K562 (cell line): ENCODE measurements around the gene PODNL1. TPM values are rescaled to one million over a fixed set of nuclear protein-coding genes. Genes with fewer than 3 reads are reported as not detected.

Source experiments
- ATAC-seq: fragments of 200-7000 bp; cut with Tn5 transposase; 3 replicates; pipeline ENCODE4 v1.9.1; 2020; ENCODE audit warnings: moderate library complexity
- BruUV-seq: library from RNA; stranded (reverse); fragments of 400-500 nt; replicated peaks from 2 replicates; lab custom pipeline; 2021; lab: Mats Ljungman, UMichigan
- CTCF ChIA-PET: fragments of 300-600 bp; formaldehyde crosslinking; extraction: SDS; loops from one replicate; lab custom pipeline; 2021; ENCODE audit warnings: low intra/inter-chr PET ratio; lab: Yijun Ruan, JAX
- POLR2A ChIA-PET: fragments of 300-600, 350-650 bp; sonication (Branson Sonifier 250); formaldehyde crosslinking; extraction: SDS; loops from one replicate; lab custom pipeline; 2021; ENCODE audit warnings: antibody characterized with exemption, inconsistent platforms; lab: Yijun Ruan, JAX
- DNase-seq, 4 experiments: peaks; one replicate each; pipeline versions ENCODE4 v3.0.0 to v3.0.0-alpha.2; 2011 to 2018; ENCODE audit warnings: low spot score in 3 of 4, mixed read lengths in 3 of 4; ENCODE audit errors: extremely low read depth in 1 of 4
- FAIRE-seq: peaks from 2 replicates; lab custom pipeline; 2011; peaks lifted over from hg19 to GRCh38; lab: Jason Lieb, UNC
- H2AFZ ChIP-seq: 2 replicates; pipeline ENCODE4 v1.6.0; 2011; ENCODE audit warnings: low read depth, low read length, control low read depth, inconsistent platforms
- H3K27ac ChIP-seq: fragments of 200-600 bp; 3 replicates; pipeline ENCODE4 v1.8.0; 2011; ENCODE audit warnings: low read depth, mild to moderate bottlenecking, control low read depth, inconsistent platforms, low read length, moderate library complexity, mixed read lengths; ENCODE audit errors: extremely low read depth
- H3K27me3 ChIP-seq, 2 experiments: fragments of 300-600 bp in 1 of 2; 2 replicates in 1 of 2; 3 replicates in 1 of 2; pipeline versions ENCODE4 v1.6.0 to v1.8.0; 2011; ENCODE audit warnings: inconsistent platforms in 2 of 2, low read length in 2 of 2, mild to moderate bottlenecking in 1 of 2, mixed read lengths in 1 of 2, moderate library complexity in 1 of 2; ENCODE audit not compliant: control insufficient read depth in 2 of 2, insufficient read depth in 2 of 2
- H3K36me3 ChIP-seq: fragments of 300-600 bp; 3 replicates; pipeline ENCODE4 v1.8.0; 2011; ENCODE audit warnings: mild to moderate bottlenecking, low read length, inconsistent platforms; ENCODE audit not compliant: control insufficient read depth, insufficient read depth
- H3K4me1 ChIP-seq, 2 experiments: fragments of 200-600 bp in 1 of 2; replicated peaks in 1 of 2; 2 replicates in 1 of 2; 3 replicates in 1 of 2; pipeline versions ENCODE4 v1.5.1 to v1.8.0; 2011; ENCODE audit warnings: inconsistent platforms in 2 of 2, low read length in 2 of 2, mild to moderate bottlenecking in 1 of 2, mixed read lengths in 1 of 2, moderate library complexity in 1 of 2; ENCODE audit not compliant: control insufficient read depth in 2 of 2, insufficient read depth in 2 of 2
- H3K4me2 ChIP-seq: 2 replicates; pipeline ENCODE4 v1.6.1; 2011; ENCODE audit warnings: low read length, control low read depth, inconsistent platforms, mixed read lengths; ENCODE audit not compliant: insufficient read depth
- H3K4me3 ChIP-seq: fragments of 200-600 bp; sonication (generic), shearing (Covaris generic); 2 replicates; pipeline ENCODE4 v1.5.1; 2016; ENCODE audit warnings: control low read depth, inconsistent platforms
- H3K79me2 ChIP-seq: fragments of 200-600 bp; 3 replicates; pipeline ENCODE4 v1.8.0; 2011; ENCODE audit warnings: low read length, inconsistent platforms; ENCODE audit not compliant: control insufficient read depth, insufficient read depth
- H3K9ac ChIP-seq, 2 experiments: 2 replicates each; pipeline versions ENCODE4 v1.6.0 to v1.6.1; 2011; ENCODE audit warnings: low read depth in 2 of 2, low read length in 2 of 2, control low read depth in 1 of 2, inconsistent platforms in 1 of 2, mild to moderate bottlenecking in 1 of 2, mixed read lengths in 1 of 2; ENCODE audit not compliant: insufficient read depth in 1 of 2
- H3K9me1 ChIP-seq: one replicate; pipeline ENCODE4 v1.6.0; 2011; ENCODE audit warnings: inconsistent platforms, mild to moderate bottlenecking, low read length, moderate library complexity; ENCODE audit not compliant: control insufficient read depth, insufficient read depth
- H3K9me3 ChIP-seq: replicated peaks from 2 replicates; pipeline ENCODE4 v1.5.1; 2011; ENCODE audit warnings: low read depth, low read length, inconsistent platforms; ENCODE audit not compliant: control insufficient read depth, insufficient read depth
- H4K20me1 ChIP-seq: replicated peaks from 2 replicates; pipeline ENCODE4 v1.6.1; 2011; ENCODE audit warnings: low read length, inconsistent platforms, mixed read lengths; ENCODE audit not compliant: control insufficient read depth, insufficient read depth
- MIER1 ChIP-seq: fragments of 450-650 bp; IDR thresholded peaks from 2 replicates; pipeline ENCODE4 v1.6.1; 2016; ENCODE audit warnings: antibody characterized with exemption, mild to moderate bottlenecking, low read depth
- RBM14 ChIP-seq: fragments of 200-400 bp; formaldehyde crosslinking; IDR thresholded peaks from 2 replicates; pipeline ENCODE4 v1.6.1; 2018; ENCODE audit warnings: low read depth, mild to moderate bottlenecking, low read length, moderate library complexity, borderline replicate concordance; ENCODE audit not compliant: insufficient read depth
- ZNF445 ChIP-seq: fragments of 250-450 bp; sonication (Bioruptor Pico); IDR thresholded peaks from 2 replicates; pipeline ENCODE4 v1.4.0; 2020; ENCODE audit warnings: low read depth, mild to moderate bottlenecking, moderate library complexity
- WGBS: fragments of 100-300 bp; shearing (Covaris generic); methylation state at CpG from one replicate; pipeline ENCODE4 v1.1.6; 2016; ENCODE audit warnings: low coverage, mixed read lengths; ENCODE audit not compliant: insufficient coverage; ENCODE audit errors: missing lambda C conversion rate; 5-methylcytosine and 5-hydroxymethylcytosine counted together
- in situ Hi-C: fragments of 300-500 bp; cut with MboI; formaldehyde crosslinking; loops from 4 replicates; pipeline ENCODE4 v1.15.0; 2018; ENCODE audit warnings: inconsistent platforms, mixed read lengths
- intact Hi-C: fragments of 100-400 bp; cut with micrococcal nuclease; formaldehyde crosslinking; loops from 2 replicates; pipeline ENCODE4 v1.14.2; 2022
- polyA plus RNA-seq, 8 experiments: library from polyadenylated mRNA; depleted of rRNA in 4 of 8; stranded (reverse) in 5 of 8; unstranded in 3 of 8; fragments of >200 nt; fragmentation: Nextera tagmentation in 2 of 8; fragmentation: Illumina TruSeq in 1 of 8; extraction: Ambion mirVana in 2 of 8; extraction: Trizol in 1 of 8; gene quantifications; 2 replicates each; pipeline versions ENCODE4 v1.2.1 to v1.2.3, GENCODE V29; 2011 to 2014; ENCODE audit warnings: inconsistent platforms in 1 of 8, missing spikeins in 1 of 8
- total RNA-seq, 7 experiments: library from RNA; depleted of rRNA in 6 of 7; stranded (reverse); fragments of >200 nt in 6 of 7; fragmentation: Illumina TruSeq in 2 of 7; extraction: Trizol in 2 of 7; gene quantifications; 2 replicates each; pipeline versions ENCODE4 v1.2.1 to v1.2.3, GENCODE V29; 2011 to 2021; ENCODE audit warnings: low replicate concordance in 1 of 7
- TF ChIP-seq, protein P1 (sequence below): fragments of 450-650 bp; conservative IDR thresholded peaks from 2 replicates; pipeline ENCODE4 v1.6.1; 2016; ENCODE audit warnings: missing genetic modification characterization, low read depth, mild to moderate bottlenecking, missing compliant biosample characterization, moderate library complexity

The PODNL1 gene
- total and polyA plus RNA-seq, 9 of the 15 experiments (the other 6 are each of a cell fraction or from before 2014, with no cell fraction given): 0.18 to 0.47 (median 0.23) TPM; not detected in 3

DNA sequence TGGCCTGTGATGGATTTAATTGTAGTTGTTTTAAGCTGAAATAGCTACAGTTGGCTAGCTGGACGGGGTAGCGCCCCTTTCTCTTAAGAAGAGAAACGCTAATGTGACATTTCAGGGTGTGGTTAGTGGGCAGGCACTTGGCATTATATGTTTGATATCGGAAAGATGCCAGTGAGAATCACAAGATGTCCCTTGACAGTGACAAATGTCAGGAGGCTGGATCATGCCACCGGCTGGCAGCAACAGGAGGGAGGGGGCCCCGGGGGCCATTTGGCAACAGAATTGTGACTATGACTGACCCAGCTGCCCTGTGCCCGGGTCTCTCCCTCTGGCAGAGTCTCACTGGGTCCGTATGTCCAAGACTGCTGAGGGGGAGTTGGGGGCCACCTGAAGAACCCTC lies 18.8 kb upstream of the PODNL1 start:
- Histone ChIP-seq H3K79me2 (peaks cover 23% of the 10 kb centered on the region), H3K9me3 (no peaks in the 10 kb centered on the region), H3K36me3 (peaks cover 81% of the 10 kb centered on the region), H2AFZ (no peak overlapping the region), H3K4me1 (peaks cover 14 to 75% of the 10 kb centered on the region in 2 experiments; a peak in 4 of 5 replicates), H3K4me3 (no peak overlapping the region), H3K9ac (peak overlapping the region in 1 of 2 experiments; percentile 23; a peak in 1 of 4 replicates), H3K27ac (no peak overlapping the region), H4K20me1 (peaks cover 4% of the 10 kb centered on the region; the same call in 1 of the 2 replicates), H3K4me2 (no peak overlapping the region), H3K27me3 (no peaks in the 10 kb centered on the region), H3K9me1 (no peaks in the 10 kb centered on the region)
- ATAC-seq: no peak
- CTCF ChIA-PET: no interaction called here
- POLR2A ChIA-PET: no interaction called here
- intact Hi-C loops: loop anchor here (10.0 kb wide), 1 partner anchor 78 kb away; the partner anchor contains the start of gene IL27RA
- no peak for DNase-seq
- FAIRE-seq: no peak
- WGBS: 79% methylated on average over 8 of the region's 8 CpGs
- TF ChIP-seq MIER1 (no peak), RBM14 (no peak), ZNF445 (CRISPR knock-in tag) (no peak)
- TF ChIP-seq, protein P1, sequence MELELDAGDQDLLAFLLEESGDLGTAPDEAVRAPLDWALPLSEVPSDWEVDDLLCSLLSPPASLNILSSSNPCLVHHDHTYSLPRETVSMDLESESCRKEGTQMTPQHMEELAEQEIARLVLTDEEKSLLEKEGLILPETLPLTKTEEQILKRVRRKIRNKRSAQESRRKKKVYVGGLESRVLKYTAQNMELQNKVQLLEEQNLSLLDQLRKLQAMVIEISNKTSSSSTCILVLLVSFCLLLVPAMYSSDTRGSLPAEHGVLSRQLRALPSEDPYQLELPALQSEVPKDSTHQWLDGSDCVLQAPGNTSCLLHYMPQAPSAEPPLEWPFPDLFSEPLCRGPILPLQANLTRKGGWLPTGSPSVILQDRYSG (tag): no peak
- no TSS peak for BruUV-seq
- in situ Hi-C loops: no loop called here
